Kidney tubule cell (primary cell): ENCODE results near the gene ZNF227.
"Not testable (repeated sequence)": the region's sequence is repeated elsewhere in the genome, so short reads cannot be mapped to it uniquely, and the experiment has no call there.

ENCODE experiments used
- DNase-seq: peaks from one replicate; pipeline ENCODE4 v3.0.0-alpha.2; 2018; ENCODE audit warnings: low spot score

The ZNF227 gene

DNA sequence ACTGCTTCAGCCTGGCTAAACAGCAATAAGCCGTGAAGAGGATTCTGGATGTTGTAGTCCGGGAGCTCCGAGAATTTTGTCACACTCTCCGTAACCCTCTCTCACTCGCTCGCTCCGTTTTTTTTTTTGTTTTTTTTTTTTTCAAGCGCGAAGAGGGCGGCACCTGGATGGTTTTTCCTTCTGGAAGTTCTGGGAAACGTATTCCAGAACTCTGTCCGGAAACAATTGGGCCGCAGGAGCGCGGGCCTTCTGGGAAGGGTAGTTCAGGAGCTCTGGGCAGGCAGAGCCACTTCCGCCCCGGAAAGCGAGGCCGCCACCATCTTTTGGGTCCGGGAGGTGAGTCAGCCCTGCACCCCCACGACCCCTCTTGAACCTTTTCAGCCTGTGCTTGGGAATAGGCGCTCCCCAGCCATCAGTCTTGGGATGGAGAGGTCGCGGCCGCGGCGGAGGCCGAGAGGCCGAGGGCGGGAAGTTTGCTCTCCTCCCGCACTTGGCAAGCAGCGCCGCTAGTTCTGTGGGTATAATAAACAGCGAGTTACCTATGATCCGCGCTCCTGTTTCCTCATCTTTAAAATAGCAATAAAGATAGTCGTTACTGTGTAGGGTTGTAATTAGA, at the start of gene ZNF227:
Gene ZNF227, plus strand, starts transcription at position 283 of the 616 bp plus-strand sequence. CDS start 5,261 bp downstream, outside the sequence.
- peak; percentile 97 for DNase-seq

DNA sequence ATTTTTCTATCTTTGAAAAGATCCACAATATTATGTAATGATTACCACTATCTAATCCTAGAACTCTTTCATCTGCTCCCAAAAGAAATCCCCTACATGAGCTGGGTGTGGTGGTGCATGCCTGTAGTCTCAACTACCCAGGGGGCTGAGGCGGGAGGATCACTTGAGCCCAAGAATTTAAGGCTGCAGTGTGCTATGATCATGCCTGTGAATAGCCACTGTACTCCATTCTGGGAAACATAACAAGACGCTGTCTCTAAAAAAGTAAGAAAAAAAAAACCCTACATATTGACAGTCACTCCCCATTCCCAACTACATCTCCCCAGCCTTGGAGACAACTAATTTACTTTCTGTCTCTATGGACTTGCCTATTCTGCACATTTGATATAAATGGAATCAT, 48.5 kb upstream of the ZNF227 start:
- DNase-seq = no peak

DNA sequence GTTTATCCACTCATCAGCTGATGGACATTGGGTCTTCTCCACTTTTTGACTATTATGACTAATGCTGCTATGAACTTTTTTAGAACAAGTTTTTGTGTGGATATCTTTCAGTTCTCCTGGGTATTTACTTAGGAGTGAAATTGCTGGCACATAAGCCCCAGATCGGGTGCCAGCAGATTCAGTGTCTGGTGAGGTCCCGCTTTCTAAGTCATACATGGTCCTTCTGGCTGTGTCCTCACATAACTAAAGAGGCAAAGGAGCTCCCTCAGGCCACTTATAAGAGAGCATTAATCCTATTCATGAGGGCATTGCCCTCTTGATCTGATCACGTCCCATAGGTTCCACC, 48.0 kb upstream of the ZNF227 start:
- DNase-seq = no peak

DNA sequence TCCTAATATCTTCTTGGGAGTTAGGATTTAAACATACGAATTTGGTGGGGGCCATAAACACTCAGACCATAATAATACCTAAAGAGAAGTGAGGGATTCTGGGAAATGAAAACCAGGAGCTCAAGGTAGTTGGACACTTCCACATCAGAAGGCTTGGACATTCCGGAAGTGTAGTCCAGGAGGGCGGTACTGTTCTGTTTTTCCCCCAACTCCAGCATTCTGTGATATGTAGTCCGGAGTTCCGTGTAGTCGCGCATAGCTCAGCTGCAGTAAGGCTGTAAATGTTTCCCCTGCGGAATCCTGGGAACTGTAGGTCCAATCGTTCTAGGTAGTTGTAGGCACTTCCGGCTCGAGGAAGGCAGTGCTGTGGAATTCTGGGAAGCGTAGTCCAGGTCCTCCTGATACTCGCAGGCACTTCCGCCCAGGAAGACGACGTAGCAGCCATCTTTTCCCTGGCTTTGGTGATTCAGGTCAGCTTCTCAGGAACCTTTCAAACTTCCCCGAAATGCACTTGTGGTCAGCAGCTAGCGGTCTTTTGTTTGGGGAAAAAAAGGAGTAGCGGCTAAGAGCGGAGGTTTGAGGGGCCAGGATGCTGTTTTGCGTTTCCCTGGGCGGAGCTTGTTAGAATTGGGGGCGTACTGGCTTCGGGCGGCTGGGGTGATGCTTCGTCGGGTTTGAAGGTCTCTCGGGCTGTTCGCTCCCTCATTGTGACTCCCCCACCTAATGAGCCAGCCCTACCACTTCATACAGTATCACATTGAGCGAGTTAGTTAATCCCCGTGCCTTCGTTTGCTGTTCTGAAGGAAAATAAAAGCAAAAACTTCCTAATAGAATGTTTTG, 47.4 kb upstream of the ZNF227 start, which contains the start of gene ZNF226:
Gene ZNF226, plus strand, starts transcription at position 428 of the 840 bp plus-strand sequence. CDS start 4,981 bp downstream, outside the sequence.
- peak; percentile 99 for DNase-seq

DNA sequence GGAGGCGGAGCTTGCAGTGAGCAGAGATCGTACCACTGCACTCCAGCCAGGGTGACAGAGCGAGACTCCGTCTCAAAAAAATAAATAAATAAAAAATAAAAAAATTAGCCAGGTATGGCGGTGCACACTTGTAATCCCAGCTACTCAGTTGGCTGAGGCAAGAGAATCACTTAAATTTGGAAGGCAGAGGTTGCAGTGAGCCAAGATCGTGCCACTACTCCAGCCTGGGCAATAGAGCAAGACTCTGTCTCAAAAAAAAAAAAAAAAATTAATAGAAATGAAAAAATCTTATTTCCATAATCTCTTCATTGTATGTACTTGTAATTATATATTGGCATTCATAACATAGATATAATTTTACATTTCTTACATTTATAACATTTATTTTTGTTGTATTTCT, 41.7 kb upstream of the ZNF227 start:
- not testable (repeated sequence) for DNase-seq

DNA sequence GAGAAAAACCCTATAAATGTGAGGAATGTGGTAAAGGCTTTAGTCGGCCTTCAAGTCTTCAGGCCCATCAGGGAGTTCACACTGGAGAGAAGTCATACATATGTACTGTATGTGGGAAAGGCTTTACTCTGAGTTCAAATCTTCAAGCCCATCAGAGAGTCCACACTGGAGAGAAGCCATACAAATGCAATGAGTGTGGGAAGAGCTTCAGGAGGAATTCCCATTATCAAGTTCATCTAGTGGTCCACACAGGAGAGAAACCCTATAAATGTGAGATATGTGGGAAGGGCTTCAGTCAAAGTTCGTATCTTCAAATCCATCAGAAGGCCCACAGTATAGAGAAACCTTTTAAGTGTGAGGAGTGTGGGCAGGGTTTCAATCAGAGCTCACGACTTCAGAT, 35.7 kb upstream of the ZNF227 start:
- no peak for DNase-seq

DNA sequence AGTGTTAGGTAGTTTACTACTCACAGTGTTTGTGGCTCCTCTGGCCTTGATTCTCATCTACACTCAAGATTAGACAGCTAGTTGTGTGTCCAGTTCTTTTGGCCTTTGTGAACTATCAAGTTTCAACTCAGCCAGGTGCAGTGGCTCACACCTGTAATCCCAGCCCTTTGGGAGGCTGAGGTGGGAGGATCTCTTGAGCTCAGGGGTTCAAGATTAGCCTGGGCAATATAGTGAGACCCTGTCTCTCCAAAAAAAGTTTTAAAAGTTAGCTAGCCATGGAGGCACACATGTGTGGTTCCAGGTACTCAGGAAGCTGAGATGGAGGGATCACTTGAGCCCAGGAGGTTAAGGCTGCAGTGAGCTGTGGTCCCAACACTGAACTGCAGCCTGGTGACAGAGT, 31.4 kb upstream of the ZNF227 start:
- no peak for DNase-seq

DNA sequence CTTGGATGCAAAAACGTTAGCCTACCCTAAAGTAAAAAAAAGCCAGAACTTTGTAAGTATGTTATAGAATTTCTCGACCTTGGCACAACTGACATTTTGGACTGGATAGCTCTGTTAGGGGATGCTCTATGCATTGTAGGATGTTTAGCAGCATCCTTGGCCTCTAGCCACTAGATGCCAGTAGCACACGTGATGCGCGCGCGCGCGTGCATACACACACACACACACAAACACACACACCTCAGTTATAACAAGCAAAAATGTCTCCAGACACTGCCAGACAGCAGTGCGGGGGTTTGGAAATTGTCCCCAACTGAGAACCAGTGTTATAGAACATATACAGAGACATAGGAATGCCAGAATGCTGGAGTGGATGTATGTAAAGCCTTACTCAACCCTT, 30.2 kb upstream of the ZNF227 start:
- no peak for DNase-seq

DNA sequence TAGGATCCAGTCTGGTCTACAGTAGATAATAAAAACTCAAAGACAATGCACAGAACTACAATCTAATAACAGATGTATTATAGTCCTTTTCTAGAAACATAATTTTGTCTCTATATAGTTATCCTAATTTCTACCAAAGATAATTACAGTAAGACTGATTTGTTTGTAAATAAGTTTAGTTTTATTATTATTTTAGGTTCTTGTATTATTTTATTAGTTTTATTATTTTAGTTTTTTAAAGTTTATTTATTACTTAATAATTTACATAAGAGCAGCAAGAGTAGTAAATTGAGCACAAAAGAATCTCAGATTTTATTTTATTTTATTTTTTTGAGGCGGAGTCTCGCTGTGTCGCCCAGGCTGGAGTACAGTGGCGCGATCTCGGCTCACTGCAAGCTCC, 22.3 kb upstream of the ZNF227 start:
- no peak for DNase-seq

DNA sequence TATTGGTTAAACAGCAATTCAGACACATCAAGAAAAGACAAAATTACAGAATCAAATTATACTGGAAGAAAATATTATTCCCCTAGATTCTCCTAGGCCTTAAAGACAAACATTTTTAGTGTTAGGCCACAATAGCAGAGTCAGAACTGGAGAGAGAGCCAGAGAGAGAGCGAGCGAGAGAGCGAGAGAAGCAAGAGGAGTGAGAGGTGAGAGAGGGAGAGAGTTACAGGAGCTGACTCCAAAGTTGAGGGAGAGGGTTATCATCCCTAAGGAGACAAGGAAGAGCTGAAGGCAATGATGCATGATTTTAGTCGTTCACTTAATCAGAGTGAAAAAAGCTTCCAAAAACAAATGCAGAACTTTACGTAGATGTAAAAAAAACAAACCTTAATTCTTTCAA, 20.2 kb upstream of the ZNF227 start:
- DNase-seq = no peak

DNA sequence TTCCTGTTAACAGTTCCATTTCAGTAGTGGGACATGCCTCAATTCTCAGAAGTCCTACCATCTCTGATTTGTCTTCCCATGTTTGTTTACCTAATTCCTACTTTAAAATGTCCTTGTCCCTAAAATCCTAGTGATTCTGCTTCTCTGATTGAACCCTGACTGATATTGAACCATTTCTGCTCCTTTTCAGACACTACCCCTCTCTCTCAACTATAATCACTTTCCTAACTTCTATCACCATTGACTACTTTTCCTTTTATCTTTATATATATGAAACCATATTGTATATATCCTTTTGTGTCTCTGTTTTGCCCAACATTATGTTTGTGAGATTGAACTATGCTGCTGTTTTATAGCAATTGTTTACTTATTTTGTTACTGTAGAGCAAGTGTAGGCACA, 15.6 kb upstream of the ZNF227 start:
- DNase-seq = no peak

DNA sequence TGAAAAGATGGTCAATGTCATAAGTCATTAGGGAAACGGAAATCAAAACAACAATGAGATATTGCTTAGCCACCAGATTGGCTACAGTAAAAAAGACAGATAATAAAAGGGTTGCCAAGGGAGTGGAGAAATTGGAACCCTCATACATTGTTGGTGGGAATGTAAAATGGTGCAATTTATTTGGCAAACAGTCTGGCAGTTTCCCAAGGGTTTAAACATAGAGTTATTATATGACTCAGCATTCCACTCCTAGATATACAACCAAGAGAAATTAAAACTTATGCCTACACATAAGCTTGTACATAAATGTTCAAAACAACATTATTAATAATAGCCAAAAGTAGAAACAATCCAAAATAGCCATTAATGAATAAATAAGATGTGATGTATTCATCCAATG, 9.9 kb upstream of the ZNF227 start:
- no peak for DNase-seq

DNA sequence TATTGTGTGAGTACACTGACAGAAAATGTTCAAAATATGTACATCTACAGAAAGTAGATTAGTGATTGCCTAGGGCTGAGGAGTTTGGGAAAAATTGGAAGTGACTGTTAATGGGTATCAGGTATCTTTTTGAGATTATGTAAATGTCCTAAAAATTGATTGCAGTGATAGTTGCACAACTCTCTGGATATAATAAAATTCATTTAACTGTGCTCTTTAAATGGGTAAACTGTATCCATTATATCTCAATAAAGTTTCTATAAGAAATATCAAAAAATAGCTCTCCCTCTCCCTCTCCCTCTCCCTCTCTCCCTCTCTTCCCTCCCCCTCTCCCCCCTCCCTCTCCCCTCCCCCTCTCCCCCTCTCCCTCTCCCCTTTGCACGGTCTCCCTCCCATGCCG, 9.4 kb upstream of the ZNF227 start:
- no peak for DNase-seq

DNA sequence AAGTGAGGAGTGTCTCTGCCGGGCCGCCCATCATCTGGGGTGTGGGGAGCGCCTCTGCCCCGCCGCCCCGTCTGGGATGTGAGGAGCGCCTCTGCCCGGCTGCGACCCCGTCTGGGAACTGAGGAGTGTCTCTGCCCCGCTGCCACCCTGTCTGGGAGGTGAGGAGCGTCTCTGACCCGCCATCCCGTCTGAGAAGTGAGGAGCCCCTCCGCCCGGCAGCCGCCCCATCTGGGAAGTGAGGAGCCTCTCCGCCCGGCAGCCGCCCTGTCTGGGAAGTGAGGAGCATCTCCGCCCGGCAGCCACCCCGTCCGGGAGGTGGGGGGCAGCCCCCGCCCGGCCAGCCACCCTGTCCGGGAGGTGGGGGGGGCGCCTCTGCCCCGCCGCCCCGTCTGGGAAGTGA, 8.5 kb upstream of the ZNF227 start:
- DNase-seq = not testable (repeated sequence)

DNA sequence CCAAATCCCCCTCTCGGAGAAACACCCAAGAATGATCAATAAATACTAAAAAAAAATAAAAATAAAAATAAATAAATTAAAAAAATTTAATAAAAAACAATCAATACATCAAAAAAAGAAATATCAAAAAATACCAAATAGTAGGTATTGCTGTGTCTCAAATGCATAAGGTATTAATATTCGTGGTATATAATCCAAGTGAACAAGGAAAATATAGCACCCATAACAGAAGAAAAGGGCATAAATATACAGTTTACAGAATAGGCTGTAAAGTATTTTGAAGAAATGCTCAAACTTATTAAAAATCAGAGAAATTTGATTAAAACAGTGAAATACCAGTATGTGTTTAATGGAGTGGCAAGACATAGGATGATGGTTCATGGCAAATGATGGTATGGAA, 7.6 kb upstream of the ZNF227 start:
- DNase-seq = no peak

DNA sequence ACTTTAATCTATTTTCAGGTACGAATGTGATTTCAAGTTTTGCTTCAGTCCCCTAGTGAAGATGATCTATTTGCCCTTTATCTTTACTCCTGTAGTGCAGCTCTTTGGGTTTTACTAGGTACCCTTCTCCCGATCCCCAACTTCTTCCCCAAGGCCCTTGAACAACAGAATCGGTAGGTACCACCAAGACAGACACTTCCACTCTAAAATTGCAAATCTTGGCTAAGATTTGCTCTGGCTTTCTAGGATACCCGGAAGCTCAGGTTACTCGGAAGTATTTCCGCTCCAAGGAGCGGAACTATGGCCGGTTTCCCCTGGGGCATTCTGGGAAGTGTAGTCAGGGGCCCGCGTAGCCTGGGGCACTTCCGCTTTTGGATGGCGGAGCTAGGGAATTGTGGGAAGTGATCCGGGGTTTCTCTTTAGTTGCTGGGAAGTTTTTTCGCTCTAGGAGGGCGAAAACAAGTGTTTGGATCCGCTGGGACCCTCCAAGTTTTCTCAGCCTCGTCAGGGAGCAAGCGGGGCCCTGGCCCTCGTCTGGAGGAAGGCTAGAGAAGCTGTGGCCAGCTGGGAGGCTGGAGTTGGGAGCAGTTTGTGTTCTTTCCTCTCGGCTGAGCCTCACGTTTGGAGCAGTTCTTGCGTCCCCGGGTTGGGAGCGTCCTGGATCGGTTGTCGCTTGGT, 5.1 kb upstream of the ZNF227 start:
- peak; percentile 96 for DNase-seq

DNA sequence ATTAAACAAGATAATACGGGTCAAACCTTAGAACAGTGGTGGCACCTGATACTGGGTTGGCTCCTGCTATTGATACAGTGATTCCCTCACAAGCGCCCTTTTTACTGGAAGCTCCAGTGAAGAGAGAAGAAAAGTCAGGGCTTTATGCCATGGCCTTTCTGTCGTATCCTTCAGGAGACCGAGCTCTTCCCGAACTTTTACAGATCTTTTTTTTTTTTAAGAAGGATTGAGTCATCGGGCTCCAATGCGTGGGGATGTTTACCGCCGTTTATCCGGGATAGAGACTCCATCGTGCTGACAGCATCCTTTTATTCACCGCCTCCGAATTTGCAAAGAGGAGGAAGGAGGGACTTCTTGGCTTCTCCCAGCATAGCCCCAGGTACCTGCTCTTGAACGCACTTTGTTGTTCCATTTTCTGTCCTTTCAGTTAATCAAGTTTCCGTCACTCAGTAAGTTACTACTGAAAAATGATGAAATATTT, 574 bp downstream of the ZNF227 start:
- DNase-seq = peak; percentile 45

DNA sequence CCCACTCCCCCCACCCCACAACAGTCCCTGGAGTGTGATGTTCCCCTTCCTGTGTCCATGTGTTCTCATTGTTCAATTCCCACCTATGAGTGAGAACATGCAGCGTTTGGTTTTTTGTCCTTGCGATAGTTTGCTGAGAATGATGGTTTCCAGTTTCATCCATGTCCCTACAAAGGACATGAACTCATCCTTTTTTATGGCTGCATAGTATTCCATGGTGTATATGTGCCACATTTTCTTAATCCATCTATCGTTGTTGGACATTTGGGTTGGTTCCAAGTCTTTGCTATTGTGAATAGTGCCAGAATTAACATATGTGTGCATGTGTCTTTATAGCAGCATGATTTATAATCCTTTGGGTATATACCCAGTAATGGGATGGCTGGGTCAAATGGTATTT, 7.6 kb downstream of the ZNF227 start:
- not testable (repeated sequence) for DNase-seq

DNA sequence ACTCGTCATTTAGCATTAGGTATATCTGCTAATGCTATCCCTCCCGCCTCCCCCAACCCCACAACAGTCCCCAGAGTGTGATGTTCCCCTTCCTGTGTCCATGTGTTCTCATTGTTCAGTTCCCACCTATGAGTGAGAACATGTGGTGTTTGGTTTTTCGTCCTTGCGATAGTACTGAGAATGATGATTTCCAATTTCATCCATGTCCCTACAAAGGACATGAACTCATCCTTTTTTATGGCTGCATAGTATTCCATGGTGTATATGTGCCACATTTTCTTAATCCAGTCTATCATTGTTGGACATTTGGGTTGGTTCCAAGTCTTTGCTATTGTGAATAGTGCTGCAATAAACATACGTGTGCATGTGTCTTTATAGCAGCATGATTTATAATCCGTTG, 8.4 kb downstream of the ZNF227 start:
- not testable (repeated sequence) for DNase-seq

DNA sequence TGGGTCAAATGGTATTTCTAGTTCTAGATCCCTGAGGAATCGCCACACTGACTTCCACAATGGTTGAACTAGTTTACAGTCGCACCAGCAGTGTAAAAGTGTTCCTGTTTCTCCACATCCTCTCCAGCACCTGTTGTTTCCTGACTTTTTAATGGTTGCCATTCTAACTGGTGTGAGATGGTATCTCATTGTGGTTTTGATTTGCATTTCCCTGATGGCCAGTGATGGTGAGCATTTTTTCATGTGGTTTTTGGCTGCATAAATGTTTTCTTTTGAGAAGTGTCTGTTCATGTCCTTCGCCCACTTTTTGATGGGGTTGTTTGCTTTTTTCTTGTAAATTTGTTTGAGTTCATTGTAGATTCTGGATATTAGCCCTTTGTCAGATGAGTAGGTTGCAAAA, 9.0 kb downstream of the ZNF227 start:
- DNase-seq = not testable (repeated sequence)

DNA sequence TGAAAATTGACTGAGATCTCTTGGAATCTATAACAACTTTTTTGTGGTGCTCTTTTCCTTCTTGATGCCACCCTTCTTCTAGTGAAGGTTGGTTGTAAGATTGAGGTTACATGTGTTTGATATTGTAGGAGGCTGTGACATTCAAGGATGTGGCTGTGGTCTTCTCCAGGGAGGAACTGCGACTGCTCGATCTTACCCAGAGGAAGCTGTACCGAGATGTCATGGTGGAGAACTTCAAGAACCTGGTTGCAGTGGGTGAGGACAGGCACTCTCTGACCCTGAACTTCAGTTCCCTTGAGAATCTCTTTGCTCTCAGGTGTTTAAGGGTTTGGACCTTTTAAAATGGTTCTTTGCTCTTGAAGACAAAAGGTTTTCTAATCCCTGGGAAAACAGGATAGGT, 16.0 kb downstream of the ZNF227 start:
- DNase-seq = no peak

DNA sequence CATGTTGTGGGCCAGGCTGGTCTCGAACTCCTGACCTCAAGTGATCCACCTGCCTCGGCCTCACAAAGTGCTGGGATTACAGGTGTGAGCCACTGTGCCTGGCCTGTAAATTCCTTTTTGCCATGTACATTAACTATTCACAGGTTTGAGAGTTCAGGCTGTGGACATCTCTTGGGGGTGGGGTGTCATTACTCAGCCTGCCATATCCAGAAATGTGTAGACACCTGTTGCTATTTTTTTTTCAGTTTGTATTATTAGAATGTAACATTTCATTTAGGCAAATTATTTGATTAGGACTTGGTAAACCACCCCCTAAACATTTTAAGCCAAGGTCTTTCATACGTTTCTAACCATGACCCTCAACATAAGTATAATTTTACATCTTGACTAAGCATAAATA, 20.5 kb downstream of the ZNF227 start:
- no peak for DNase-seq

DNA sequence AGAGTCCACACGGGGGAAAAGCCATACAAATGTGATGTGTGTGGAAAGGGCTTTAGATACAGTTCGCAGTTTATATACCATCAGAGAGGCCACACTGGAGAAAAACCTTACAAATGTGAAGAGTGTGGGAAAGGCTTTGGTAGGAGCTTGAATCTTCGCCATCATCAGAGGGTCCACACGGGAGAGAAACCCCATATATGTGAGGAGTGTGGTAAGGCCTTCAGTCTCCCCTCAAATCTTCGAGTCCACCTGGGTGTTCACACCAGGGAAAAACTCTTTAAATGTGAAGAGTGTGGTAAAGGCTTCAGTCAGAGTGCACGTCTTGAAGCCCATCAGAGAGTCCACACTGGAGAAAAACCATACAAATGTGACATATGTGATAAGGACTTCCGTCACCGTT, 24.1 kb downstream of the ZNF227 start:
- no peak for DNase-seq
